Uterus (tissue), 4 donors: ENCODE results near the gene CXXC5. TPM values are rescaled to one million over a fixed set of nuclear protein-coding genes. Genes with fewer than 3 reads are reported as not detected.
A peak's percentile ranks its signal among the peaks of the same experiment; 100 is the strongest.

Experiments used
- DNase-seq, 2 donors: peaks; one replicate each; pipeline ENCODE4 v3.0.0-alpha.2; 2019 to 2020
- H3K27ac ChIP-seq, 2 donors: fragments of 200-600 bp; sonication (generic); 1 replicate in 1 of 2; 2 replicates in 1 of 2; pipeline ENCODE4 v1.5.1; 2016 to 2018
- H3K27me3 ChIP-seq, 2 donors: fragments of 200-600 bp; sonication (generic); one replicate each; pipeline ENCODE4 v1.5.1; 2018 to 2019; ENCODE audit warnings: control low read depth in 1 of 2
- H3K36me3 ChIP-seq, 2 donors: fragments of 200-600 bp; sonication (generic); one replicate each; pipeline ENCODE4 v1.5.1; 2019; ENCODE audit warnings: control low read depth in 1 of 2
- H3K4me1 ChIP-seq, 2 donors: fragments of 200-600 bp; sonication (generic); one replicate each; pipeline ENCODE4 v1.5.1; 2018 to 2019; ENCODE audit warnings: control low read depth in 1 of 2
- H3K4me3 ChIP-seq, 2 donors: fragments of 200-600 bp; sonication (generic); 1 replicate in 1 of 2; 2 replicates in 1 of 2; pipeline ENCODE4 v1.5.1; 2018 to 2019; ENCODE audit warnings: mild to moderate bottlenecking in 1 of 2
- H3K9me3 ChIP-seq, 2 donors: fragments of 200-600 bp; sonication (generic); one replicate each; pipeline ENCODE4 v1.5.1; 2019; ENCODE audit warnings: control low read depth in 1 of 2
- CTCF ChIP-seq, 4 experiments: fragments of 200-600 bp in 2 of 4; fragments of 450-650 bp in 2 of 4; sonication (generic) in 2 of 4; IDR thresholded peaks; one replicate each; pipeline ENCODE4 v1.5.1; 2016 to 2019; ENCODE audit warnings: antibody characterized with exemption in 4 of 4, mild to moderate bottlenecking in 2 of 4, moderate library complexity in 1 of 4
- POLR2A ChIP-seq, 2 donors: fragments of 450-650 bp; IDR thresholded peaks; one replicate each; pipeline ENCODE4 v1.6.1; 2016; ENCODE audit warnings: antibody characterized with exemption in 2 of 2, mild to moderate bottlenecking in 1 of 2, moderate library complexity in 1 of 2
- intact Hi-C: fragments of 100-400 bp; cut with DNase I; formaldehyde crosslinking; loops from one replicate; pipeline ENCODE4 v1.15.1; 2023; ENCODE audit warnings: low total_unique reads
- total RNA-seq, 4 donors: library from RNA; depleted of rRNA in 3 of 4; stranded (reverse); fragments of >200 nt in 3 of 4; gene quantifications; one replicate each; pipeline versions ENCODE4 v1.1.0 to v1.2.4, GENCODE V29; 2014 to 2023
- donor health status: DM: yes; HTN: yes; CAD: no.

CXXC5 gene
- total RNA-seq, 4 donors from 2014 or later, result 3.3 to 51.3 (median 35.0) TPM

- no peak overlapping the region for H3K27ac ChIP-seq
- H3K4me1 ChIP-seq, result peaks cover 0 to 45% of the 10 kb centered on the region in 2 donors
- no peaks in the 10 kb centered on the region for H3K27me3 ChIP-seq
- no peaks in the 10 kb centered on the region for H3K36me3 ChIP-seq
- intact Hi-C loops, result no loop called here
- TF ChIP-seq POLR2A (IDR thresholded peaks at IDR 0.05) (no peak), CTCF (IDR thresholded peaks at IDR 0.05) (no peak)
- DNase-seq, result no peak
- H3K4me3 ChIP-seq, result no peak overlapping the region
- H3K9me3 ChIP-seq, result no peaks in the 10 kb centered on the region
These were observed 46.5 kb downstream of the CXXC5 start for GRCh38 chr5:139694556-139695177.

- TF ChIP-seq POLR2A (IDR thresholded peaks at IDR 0.05), result no peak
- no peak for TF ChIP-seq CTCF (IDR thresholded peaks at IDR 0.05)
- Histone ChIP-seq H3K27ac (no peak overlapping the region), H3K27me3 (no peaks in the 10 kb centered on the region), H3K4me1 (peaks cover 0 to 40% of the 10 kb centered on the region in 2 donors), H3K4me3 (no peak overlapping the region), H3K9me3 (no peaks in the 10 kb centered on the region), H3K36me3 (no peaks in the 10 kb centered on the region)
- intact Hi-C loops, result no loop called here
- no peak for DNase-seq
These were observed 47.0 kb downstream of the CXXC5 start for GRCh38 chr5:139695178-139695573.

GRCh38 chr5:139696167-139696893 is 48.2 kb downstream of the CXXC5 start:
- H3K27ac ChIP-seq, result peak overlapping the region; percentile 90 to 95
- no peaks in the 10 kb centered on the region for H3K36me3 ChIP-seq
- H3K9me3 ChIP-seq, result no peaks in the 10 kb centered on the region
- TF ChIP-seq CTCF (IDR thresholded peaks at IDR 0.05) (no peak), POLR2A (IDR thresholded peaks at IDR 0.05) (no peak)
- H3K4me1 ChIP-seq, result peaks cover 0 to 34% of the 10 kb centered on the region in 2 donors
- H3K27me3 ChIP-seq, result no peaks in the 10 kb centered on the region
- H3K4me3 ChIP-seq, result peak overlapping the region; percentile 35 to 40
- no peak for DNase-seq
- intact Hi-C loops, result no loop called here

GRCh38 chr5:139696894-139697658 is 48.9 kb downstream of the CXXC5 start:
- H3K4me1 ChIP-seq, result peaks cover 0 to 34% of the 10 kb centered on the region in 2 donors
- no peaks in the 10 kb centered on the region for H3K9me3 ChIP-seq
- intact Hi-C loops, result no loop called here
- H3K27me3 ChIP-seq, result no peaks in the 10 kb centered on the region
- H3K27ac ChIP-seq, result peak overlapping the region; percentile 90 to 95
- H3K36me3 ChIP-seq, result no peaks in the 10 kb centered on the region
- peak; percentile 82 to 88 for DNase-seq
- peak overlapping the region; percentile 35 to 40 for H3K4me3 ChIP-seq
- TF ChIP-seq POLR2A (IDR thresholded peaks at IDR 0.05), result peak in 1 of 2 donors; percentile 48
- peak in 1 of 4 experiments; percentile 4 for TF ChIP-seq CTCF (IDR thresholded peaks at IDR 0.05)
